ENCODE results near the gene SPACA9.

Gene SPACA9

GRCh38 chr9:132894862-132895835, 16.5 kb downstream of the SPACA9 start:
- Histone ChIP-seq H3K9me3 (ENCODE audit: control insufficient read depth, insufficient read depth, low read length) (no peaks in the 10 kb centered on the region), H3K9ac (ENCODE audit: low read depth, low read length) (no peak overlapping the region), H3K36me3 (ENCODE audit: insufficient read depth, low read length) (peaks cover 13% of the 10 kb centered on the region), H3K4me1 (ENCODE audit: insufficient read depth, low read length) (no peaks in the 10 kb centered on the region)

DNA sequence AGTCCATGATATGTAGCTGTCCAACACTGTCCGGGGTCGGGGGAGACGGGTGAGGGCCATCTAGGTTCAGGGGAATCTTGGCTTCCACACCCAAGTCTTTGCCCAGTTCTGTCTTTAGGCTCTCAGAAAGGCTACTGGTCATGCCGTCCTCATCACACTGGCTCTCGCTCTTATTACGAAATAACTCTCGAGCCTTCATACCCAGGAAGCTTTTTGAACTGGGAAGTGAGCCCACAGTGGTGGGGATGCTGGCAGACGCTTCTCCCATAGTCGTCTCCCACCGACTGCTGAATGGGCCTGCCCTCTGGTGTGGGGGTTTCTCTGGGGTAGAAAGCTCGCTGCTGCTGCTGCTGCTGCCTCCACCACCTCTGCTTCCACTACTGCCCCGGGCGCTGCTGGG, 17.6 kb downstream of the SPACA9 start:
- Histone ChIP-seq H3K9me3 (ENCODE audit: control insufficient read depth, insufficient read depth, low read length) (no peaks in the 10 kb centered on the region), H3K4me1 (ENCODE audit: insufficient read depth, low read length) (no peaks in the 10 kb centered on the region), H3K9ac (ENCODE audit: low read depth, low read length) (no peak overlapping the region), H3K36me3 (ENCODE audit: insufficient read depth, low read length) (peaks cover 20% of the 10 kb centered on the region)

- peaks cover 21% of the 10 kb centered on the region for H3K36me3 ChIP-seq (ENCODE audit: insufficient read depth, low read length)
- H3K9ac ChIP-seq (ENCODE audit: low read depth, low read length), result no peak overlapping the region
- no peaks in the 10 kb centered on the region for H3K9me3 ChIP-seq (ENCODE audit: control insufficient read depth, insufficient read depth, low read length)
- H3K4me1 ChIP-seq (ENCODE audit: insufficient read depth, low read length), result no peaks in the 10 kb centered on the region
These were observed 18.2 kb downstream of the SPACA9 start for GRCh38 chr9:132896906-132897305.

GRCh38 chr9:132898051-132898450, 19.4 kb downstream of the SPACA9 start:
- H3K9ac ChIP-seq (ENCODE audit: low read depth, low read length), result no peak overlapping the region
- H3K9me3 ChIP-seq (ENCODE audit: control insufficient read depth, insufficient read depth, low read length), result no peaks in the 10 kb centered on the region
- H3K4me1 ChIP-seq (ENCODE audit: insufficient read depth, low read length), result no peaks in the 10 kb centered on the region; the same call in 1 of the 2 replicates
- H3K36me3 ChIP-seq (ENCODE audit: insufficient read depth, low read length), result peaks cover 21% of the 10 kb centered on the region

GRCh38 chr9:132901858-132902831, 23.4 kb downstream of the SPACA9 start:
- Histone ChIP-seq H3K9ac (ENCODE audit: low read depth, low read length) (no peak overlapping the region), H3K36me3 (ENCODE audit: insufficient read depth, low read length) (peaks cover 21% of the 10 kb centered on the region), H3K9me3 (ENCODE audit: control insufficient read depth, insufficient read depth, low read length) (no peaks in the 10 kb centered on the region), H3K4me1 (ENCODE audit: insufficient read depth, low read length) (peaks cover 13% of the 10 kb centered on the region)

- peaks cover 21% of the 10 kb centered on the region for H3K36me3 ChIP-seq (ENCODE audit: insufficient read depth, low read length)
- no peak overlapping the region for H3K9ac ChIP-seq (ENCODE audit: low read depth, low read length)
- H3K4me1 ChIP-seq (ENCODE audit: insufficient read depth, low read length), result peaks cover 13% of the 10 kb centered on the region
- no peaks in the 10 kb centered on the region for H3K9me3 ChIP-seq (ENCODE audit: control insufficient read depth, insufficient read depth, low read length)
These were observed 25.1 kb downstream of the SPACA9 start for GRCh38 chr9:132903574-132904492.

GRCh38 chr9:132905726-132906125, 27.0 kb downstream of the SPACA9 start:
- Histone ChIP-seq H3K36me3 (ENCODE audit: insufficient read depth, low read length) (peaks cover 21% of the 10 kb centered on the region), H3K9me3 (ENCODE audit: control insufficient read depth, insufficient read depth, low read length) (no peaks in the 10 kb centered on the region), H3K9ac (ENCODE audit: low read depth, low read length) (no peak overlapping the region), H3K4me1 (ENCODE audit: insufficient read depth, low read length) (peaks cover 13% of the 10 kb centered on the region)

- Histone ChIP-seq H3K9me3 (ENCODE audit: control insufficient read depth, insufficient read depth, low read length) (no peaks in the 10 kb centered on the region), H3K4me1 (ENCODE audit: insufficient read depth, low read length) (peaks cover 8% of the 10 kb centered on the region), H3K36me3 (ENCODE audit: insufficient read depth, low read length) (peaks cover 24% of the 10 kb centered on the region), H3K9ac (ENCODE audit: low read depth, low read length) (no peak overlapping the region)
These were observed 29.9 kb downstream of the SPACA9 start for GRCh38 chr9:132908635-132909034.

DNA sequence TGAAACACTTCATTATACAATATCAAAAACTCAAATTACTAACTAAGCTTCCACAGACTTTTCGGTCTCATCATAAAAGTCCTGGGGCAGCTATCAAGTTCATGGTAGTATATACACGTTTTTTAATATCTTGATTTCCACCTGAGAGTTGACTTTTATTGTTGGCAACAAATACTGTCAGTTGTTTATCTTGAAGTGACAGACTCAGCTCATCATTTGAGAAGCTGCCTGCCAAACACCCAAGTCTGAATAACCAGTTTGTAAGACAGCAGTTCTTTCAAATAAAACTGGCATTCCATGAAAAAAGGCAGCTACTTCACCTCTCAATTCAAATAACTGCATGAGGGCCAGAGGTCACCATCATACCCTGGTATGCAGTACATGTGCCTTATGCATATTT, 30.6 kb downstream of the SPACA9 start:
- peaks cover 2% of the 10 kb centered on the region; the same call in 1 of the 2 replicates for H3K4me1 ChIP-seq (ENCODE audit: insufficient read depth, low read length)
- no peaks in the 10 kb centered on the region for H3K9me3 ChIP-seq (ENCODE audit: control insufficient read depth, insufficient read depth, low read length)
- H3K36me3 ChIP-seq (ENCODE audit: insufficient read depth, low read length), result peaks cover 25% of the 10 kb centered on the region
- no peak overlapping the region for H3K9ac ChIP-seq (ENCODE audit: low read depth, low read length)

- Histone ChIP-seq H3K36me3 (ENCODE audit: insufficient read depth, low read length) (peaks cover 27% of the 10 kb centered on the region), H3K9ac (ENCODE audit: low read depth, low read length) (no peak overlapping the region), H3K4me1 (ENCODE audit: insufficient read depth, low read length) (no peaks in the 10 kb centered on the region)
These were observed 31.7 kb downstream of the SPACA9 start for GRCh38 chr9:132910376-132910775.

GRCh38 chr9:132912131-132912530, 33.4 kb downstream of the SPACA9 start:
- Histone ChIP-seq H3K36me3 (ENCODE audit: insufficient read depth, low read length) (peaks cover 27% of the 10 kb centered on the region), H3K9ac (ENCODE audit: low read depth, low read length) (no peak overlapping the region), H3K9me3 (ENCODE audit: control insufficient read depth, insufficient read depth, low read length) (no peaks in the 10 kb centered on the region)

More at GRCh38 chr9:132910376-132910775, 31.7 kb downstream of the SPACA9 start:
- H3K9me3 ChIP-seq (ENCODE audit: control insufficient read depth, insufficient read depth, low read length), result no peaks in the 10 kb centered on the region

GRCh38 chr9:132914924-132915323, 36.2 kb downstream of the SPACA9 start:
- H3K36me3 ChIP-seq (ENCODE audit: insufficient read depth, low read length), result peaks cover 36% of the 10 kb centered on the region

More at GRCh38 chr9:132912131-132912530, 33.4 kb downstream of the SPACA9 start:
- H3K4me1 ChIP-seq (ENCODE audit: insufficient read depth, low read length), result no peaks in the 10 kb centered on the region

GRCh38 chr9:132919614-132920268, 41.0 kb downstream of the SPACA9 start:
- Histone ChIP-seq H3K4me1 (ENCODE audit: insufficient read depth, low read length) (no peaks in the 10 kb centered on the region), H3K9ac (ENCODE audit: low read depth, low read length) (no peak overlapping the region), H3K36me3 (ENCODE audit: insufficient read depth, low read length) (peaks cover 29% of the 10 kb centered on the region), H3K9me3 (ENCODE audit: control insufficient read depth, insufficient read depth, low read length) (no peaks in the 10 kb centered on the region)

More at GRCh38 chr9:132914924-132915323, 36.2 kb downstream of the SPACA9 start:
- H3K4me1 ChIP-seq (ENCODE audit: insufficient read depth, low read length), result no peaks in the 10 kb centered on the region
- H3K9me3 ChIP-seq (ENCODE audit: control insufficient read depth, insufficient read depth, low read length), result no peaks in the 10 kb centered on the region
- H3K9ac ChIP-seq (ENCODE audit: low read depth, low read length), result no peak overlapping the region

All from ES-I3 (cell line).